GM18517 (cell line): ENCODE data around the gene CCDC149.

Source experiments
- ATAC-seq: cut with Tn5 transposase; IDR thresholded peaks from one replicate; pipeline ENCODE4 v1.9.1; 2021; ENCODE audit warnings: mild to moderate bottlenecking, moderate library complexity; ENCODE audit not compliant: unreplicated experiment

Gene CCDC149

GRCh38 chr4:24845132-24845531, 67.7 kb downstream of the CCDC149 start:
- ATAC-seq: no peak

GRCh38 chr4:24843096-24843495, 69.7 kb downstream of the CCDC149 start:
- no peak for ATAC-seq

- no peak for ATAC-seq
These were observed 70.5 kb downstream of the CCDC149 start for GRCh38 chr4:24842356-24842755.

GRCh38 chr4:24840826-24841543, 71.9 kb downstream of the CCDC149 start:
- ATAC-seq: no peak

- ATAC-seq: no peak
These were observed 72.5 kb downstream of the CCDC149 start for GRCh38 chr4:24840362-24840761.

GRCh38 chr4:24837781-24838180, 75.1 kb downstream of the CCDC149 start:
- ATAC-seq: no peak

- ATAC-seq: no peak
These were observed 75.5 kb downstream of the CCDC149 start for GRCh38 chr4:24837336-24837735.

- ATAC-seq: no peak
These were observed 76.1 kb downstream of the CCDC149 start for GRCh38 chr4:24836661-24837242.

GRCh38 chr4:24835696-24836095, 77.1 kb downstream of the CCDC149 start:
- no peak for ATAC-seq

- ATAC-seq: no peak
These were observed 81.2 kb downstream of the CCDC149 start for GRCh38 chr4:24831637-24832036.

- ATAC-seq: no peak
These were observed 88.1 kb downstream of the CCDC149 start for GRCh38 chr4:24824720-24825119.

- no peak for ATAC-seq
These were observed 92.3 kb downstream of the CCDC149 start for GRCh38 chr4:24820541-24820940.

- ATAC-seq: no peak
These were observed 96.0 kb downstream of the CCDC149 start for GRCh38 chr4:24816797-24817196.

GRCh38 chr4:24813732-24814131, 99.1 kb downstream of the CCDC149 start:
- no peak for ATAC-seq

- no peak for ATAC-seq
These were observed 101.8 kb downstream of the CCDC149 start for GRCh38 chr4:24810871-24811631.

- ATAC-seq: no peak
These were observed 102.9 kb downstream of the CCDC149 start for GRCh38 chr4:24809815-24810405.

- no peak for ATAC-seq
These were observed 103.5 kb downstream of the CCDC149 start for GRCh38 chr4:24809376-24809775.

- no peak for ATAC-seq
These were observed 103.9 kb downstream of the CCDC149 start for GRCh38 chr4:24808955-24809354.

GRCh38 chr4:24808261-24808660, 104.6 kb downstream of the CCDC149 start:
- no peak for ATAC-seq

GRCh38 chr4:24807611-24808010, 105.2 kb downstream of the CCDC149 start:
- no peak for ATAC-seq

- ATAC-seq: no peak
These were observed 106.4 kb downstream of the CCDC149 start for GRCh38 chr4:24806206-24806990.
